Fibroblast of lung (primary cell): Measurements from ENCODE around the gene CFAP52. TPM values are rescaled to one million over a fixed set of nuclear protein-coding genes. Genes with fewer than 3 reads are reported as not detected.

ENCODE experiments used
- DNase-seq, 2 donors: peaks; one replicate each; pipeline versions ENCODE4 v3.0.0 to v3.0.0-alpha.2; 2010; ENCODE audit warnings: low read depth in 2 of 2
- H2AFZ ChIP-seq: 2 replicates; pipeline ENCODE4 v1.5.1; 2012; ENCODE audit warnings: low read length, control low read depth, inconsistent platforms
- H3K27ac ChIP-seq: 2 replicates; pipeline ENCODE4 v1.5.1; 2011; ENCODE audit warnings: low read length, control low read depth; ENCODE audit not compliant: insufficient read depth
- H3K27me3 ChIP-seq: 2 replicates; pipeline ENCODE4 v1.5.1; 2011; ENCODE audit warnings: mild to moderate bottlenecking, low read length; ENCODE audit not compliant: control insufficient read depth, insufficient read depth
- H3K36me3 ChIP-seq: 2 replicates; pipeline ENCODE4 v1.5.1; 2011; ENCODE audit warnings: low read length; ENCODE audit not compliant: control insufficient read depth, insufficient read depth
- H3K4me1 ChIP-seq: 2 replicates; pipeline ENCODE4 v1.5.1; 2011; ENCODE audit warnings: low read length; ENCODE audit not compliant: control insufficient read depth, insufficient read depth; ENCODE audit errors: extremely low read depth
- H3K4me2 ChIP-seq: 2 replicates; pipeline ENCODE4 v1.5.1; 2011; ENCODE audit warnings: low read length, control low read depth; ENCODE audit not compliant: insufficient read depth; ENCODE audit errors: extremely low read depth
- H3K4me3 ChIP-seq, 4 experiments: fragments of 200-600 bp in 1 of 4; sonication (generic) in 1 of 4; replicated peaks in 1 of 4; 2 replicates each; pipeline ENCODE4 v1.5.1; 2011 to 2016; ENCODE audit warnings: low read length in 4 of 4, low read depth in 3 of 4, mild to moderate bottlenecking in 3 of 4, control low read depth in 2 of 4, inconsistent platforms in 1 of 4, mixed read lengths in 1 of 4; ENCODE audit not compliant: insufficient read depth in 1 of 4; ENCODE audit errors: control extremely low read depth in 1 of 4
- H3K79me2 ChIP-seq: 2 replicates; pipeline ENCODE4 v1.5.1; 2012; ENCODE audit warnings: mild to moderate bottlenecking, low read length, inconsistent platforms; ENCODE audit not compliant: control insufficient read depth, insufficient read depth
- H3K9ac ChIP-seq: 2 replicates; pipeline ENCODE4 v1.5.1; 2011; ENCODE audit warnings: mild to moderate bottlenecking, low read length, control low read depth; ENCODE audit not compliant: insufficient read depth
- H3K9me3 ChIP-seq: 2 replicates; pipeline ENCODE4 v1.5.1; 2012; ENCODE audit warnings: low read depth, low read length; ENCODE audit not compliant: control insufficient read depth, insufficient read depth
- H4K20me1 ChIP-seq: 2 replicates; pipeline ENCODE4 v1.5.1; 2011; ENCODE audit warnings: low read length; ENCODE audit not compliant: control insufficient read depth, insufficient read depth; ENCODE audit errors: extremely low read depth
- CTCF ChIP-seq, 2 donors: IDR thresholded peaks in 1 of 2; conservative IDR thresholded peaks in 1 of 2; 1 replicate in 1 of 2; 2 replicates in 1 of 2; pipeline ENCODE4 v1.5.1; 2011 to 2012; ENCODE audit warnings: low read length in 2 of 2, control low read depth in 1 of 2, inconsistent platforms in 1 of 2, low read depth in 1 of 2, mild to moderate bottlenecking in 1 of 2
- EZH2 ChIP-seq: IDR thresholded peaks from 2 replicates; pipeline ENCODE4 v1.5.1; 2012; ENCODE audit warnings: low read length, control low read depth, mild to moderate bottlenecking; ENCODE audit errors: missing control alignments
- polyA plus RNA-seq, 2 donors: library from polyadenylated mRNA; depleted of rRNA in 1 of 2; stranded (reverse) in 1 of 2; unstranded in 1 of 2; fragments of >200 nt; gene quantifications; 2 replicates each; pipeline ENCODE4 v1.2.1, GENCODE V29; 2011 to 2012; ENCODE audit warnings: missing spikeins in 1 of 2
- total RNA-seq: library from RNA; depleted of rRNA; stranded (reverse); fragments of >200 nt; gene quantifications from 2 replicates; pipeline ENCODE4 v1.2.1, GENCODE V29; 2014

Gene CFAP52
- total and polyA plus RNA-seq, 2 donors (not counting 1 experiment from before 2014, with no cell fraction given) = 0.33 TPM; not detected in 1

GRCh38 chr17:9668517-9668916 lies 92.1 kb downstream of the CFAP52 start:
- DNase-seq = peak in 1 of 2 donors; percentile 86

GRCh38 chr17:9669551-9670008 lies 93.1 kb downstream of the CFAP52 start:
- H3K36me3 ChIP-seq = no peaks in the 10 kb centered on the region
- no peak overlapping the region for H3K27ac ChIP-seq
- no peak overlapping the region for H2AFZ ChIP-seq
- no peaks in the 10 kb centered on the region for H3K9me3 ChIP-seq
- H3K4me2 ChIP-seq = no peak overlapping the region
- no peaks in the 10 kb centered on the region for H3K4me1 ChIP-seq
- H4K20me1 ChIP-seq = no peaks in the 10 kb centered on the region
- no peak for TF ChIP-seq EZH2
- TF ChIP-seq CTCF (conservative IDR thresholded peaks at IDR 0.05 in 1 of 2, IDR thresholded peaks at IDR 0.05 in 1 of 2; ENCODE audit: low read depth in 1 of 2, low read length in 2 of 2) = no peak
- H3K79me2 ChIP-seq = no peaks in the 10 kb centered on the region
- H3K27me3 ChIP-seq = no peaks in the 10 kb centered on the region
- no peak overlapping the region for H3K9ac ChIP-seq
- no peak overlapping the region for H3K4me3 ChIP-seq
- peak in 1 of 2 donors; percentile 16 for DNase-seq

More at GRCh38 chr17:9668517-9668916, 92.1 kb downstream of the CFAP52 start:
- no peak overlapping the region for H3K27ac ChIP-seq
- H3K9me3 ChIP-seq = no peaks in the 10 kb centered on the region
- H4K20me1 ChIP-seq = no peaks in the 10 kb centered on the region
- H3K4me1 ChIP-seq = no peaks in the 10 kb centered on the region
- no peaks in the 10 kb centered on the region for H3K79me2 ChIP-seq
- no peak for TF ChIP-seq CTCF (conservative IDR thresholded peaks at IDR 0.05 in 1 of 2, IDR thresholded peaks at IDR 0.05 in 1 of 2; ENCODE audit: low read depth in 1 of 2, low read length in 2 of 2)
- TF ChIP-seq EZH2 = no peak
- no peak overlapping the region for H3K4me2 ChIP-seq
- H3K4me3 ChIP-seq = no peak overlapping the region
- no peak overlapping the region for H3K9ac ChIP-seq
- H3K27me3 ChIP-seq = no peaks in the 10 kb centered on the region
- no peaks in the 10 kb centered on the region for H3K36me3 ChIP-seq
- no peak overlapping the region for H2AFZ ChIP-seq

- no peaks in the 10 kb centered on the region for H3K4me1 ChIP-seq
- no peak overlapping the region for H2AFZ ChIP-seq
- no peak overlapping the region for H3K4me2 ChIP-seq
- H3K9me3 ChIP-seq = no peaks in the 10 kb centered on the region
- no peak for DNase-seq
- no peaks in the 10 kb centered on the region for H3K79me2 ChIP-seq
- H3K4me3 ChIP-seq = no peak overlapping the region
- H4K20me1 ChIP-seq = no peaks in the 10 kb centered on the region
- H3K9ac ChIP-seq = no peak overlapping the region
- no peaks in the 10 kb centered on the region for H3K27me3 ChIP-seq
- no peak for TF ChIP-seq CTCF (conservative IDR thresholded peaks at IDR 0.05 in 1 of 2, IDR thresholded peaks at IDR 0.05 in 1 of 2; ENCODE audit: low read depth in 1 of 2, low read length in 2 of 2)
- TF ChIP-seq EZH2 = no peak
- H3K27ac ChIP-seq = no peak overlapping the region
- H3K36me3 ChIP-seq = no peaks in the 10 kb centered on the region
Measured at GRCh38 chr17:9670596-9670995, 94.2 kb downstream of the CFAP52 start.
